ENCODE results near the gene IGSF9. TPM values are rescaled to one million over a fixed set of nuclear protein-coding genes. Genes with fewer than 3 reads are reported as not detected.

Gene IGSF9
- total RNA-seq, 4 donors from 2014 or later = 0.17 to 0.23 TPM; not detected in 2

DNA sequence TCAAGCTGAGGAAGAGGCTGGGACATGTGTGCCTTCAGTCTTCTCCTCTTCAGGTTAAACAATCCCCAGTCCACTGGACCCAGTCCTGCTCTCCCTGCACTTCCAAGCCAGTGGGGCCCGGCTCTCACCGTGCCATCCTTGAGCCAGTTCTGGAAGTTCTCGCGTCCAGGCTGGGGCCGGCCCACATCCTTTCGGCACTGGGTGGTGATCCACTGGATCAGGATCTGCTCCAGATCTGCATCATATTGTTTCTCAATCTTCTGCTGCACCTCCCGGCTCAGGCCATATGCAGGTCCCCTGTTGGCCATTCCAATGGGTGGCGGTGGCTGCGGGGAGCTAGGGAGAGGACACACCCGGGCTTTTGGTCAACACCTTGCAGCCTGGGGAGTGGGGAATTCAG is 25.2 kb downstream of the IGSF9 start:
- H3K27me3 ChIP-seq = no peaks in the 10 kb centered on the region
- peaks cover 60 to 87% (median 80%) of the 10 kb centered on the region in 4 donors for H3K4me1 ChIP-seq
- WGBS = 95% methylated on average over 10 of the region's 10 CpGs
- peaks cover 31 to 54% (median 44%) of the 10 kb centered on the region in 4 donors for H3K36me3 ChIP-seq
- TF ChIP-seq EP300 (IDR thresholded peaks at IDR 0.05) (no peak), POLR2A (IDR thresholded peaks at IDR 0.05; ENCODE audit: low read depth) (no peak), POLR2AphosphoS5 (IDR thresholded peaks at IDR 0.05) (no peak)
- TF ChIP-seq, protein P1, sequence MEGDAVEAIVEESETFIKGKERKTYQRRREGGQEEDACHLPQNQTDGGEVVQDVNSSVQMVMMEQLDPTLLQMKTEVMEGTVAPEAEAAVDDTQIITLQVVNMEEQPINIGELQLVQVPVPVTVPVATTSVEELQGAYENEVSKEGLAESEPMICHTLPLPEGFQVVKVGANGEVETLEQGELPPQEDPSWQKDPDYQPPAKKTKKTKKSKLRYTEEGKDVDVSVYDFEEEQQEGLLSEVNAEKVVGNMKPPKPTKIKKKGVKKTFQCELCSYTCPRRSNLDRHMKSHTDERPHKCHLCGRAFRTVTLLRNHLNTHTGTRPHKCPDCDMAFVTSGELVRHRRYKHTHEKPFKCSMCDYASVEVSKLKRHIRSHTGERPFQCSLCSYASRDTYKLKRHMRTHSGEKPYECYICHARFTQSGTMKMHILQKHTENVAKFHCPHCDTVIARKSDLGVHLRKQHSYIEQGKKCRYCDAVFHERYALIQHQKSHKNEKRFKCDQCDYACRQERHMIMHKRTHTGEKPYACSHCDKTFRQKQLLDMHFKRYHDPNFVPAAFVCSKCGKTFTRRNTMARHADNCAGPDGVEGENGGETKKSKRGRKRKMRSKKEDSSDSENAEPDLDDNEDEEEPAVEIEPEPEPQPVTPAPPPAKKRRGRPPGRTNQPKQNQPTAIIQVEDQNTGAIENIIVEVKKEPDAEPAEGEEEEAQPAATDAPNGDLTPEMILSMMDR (IDR thresholded peaks at IDR 0.05) = no peak
- intact Hi-C loops (cut with DNase I) = no loop called here
- no peak for DNase-seq (ENCODE audit: extremely low spot score)
- H3K9me3 ChIP-seq = no peaks in the 10 kb centered on the region
- H3K4me3 ChIP-seq = no peak overlapping the region
- peak overlapping the region in 2 of 4 donors; percentile 40 to 90 for H3K27ac ChIP-seq (replicated peaks in 1 of 4)

DNA sequence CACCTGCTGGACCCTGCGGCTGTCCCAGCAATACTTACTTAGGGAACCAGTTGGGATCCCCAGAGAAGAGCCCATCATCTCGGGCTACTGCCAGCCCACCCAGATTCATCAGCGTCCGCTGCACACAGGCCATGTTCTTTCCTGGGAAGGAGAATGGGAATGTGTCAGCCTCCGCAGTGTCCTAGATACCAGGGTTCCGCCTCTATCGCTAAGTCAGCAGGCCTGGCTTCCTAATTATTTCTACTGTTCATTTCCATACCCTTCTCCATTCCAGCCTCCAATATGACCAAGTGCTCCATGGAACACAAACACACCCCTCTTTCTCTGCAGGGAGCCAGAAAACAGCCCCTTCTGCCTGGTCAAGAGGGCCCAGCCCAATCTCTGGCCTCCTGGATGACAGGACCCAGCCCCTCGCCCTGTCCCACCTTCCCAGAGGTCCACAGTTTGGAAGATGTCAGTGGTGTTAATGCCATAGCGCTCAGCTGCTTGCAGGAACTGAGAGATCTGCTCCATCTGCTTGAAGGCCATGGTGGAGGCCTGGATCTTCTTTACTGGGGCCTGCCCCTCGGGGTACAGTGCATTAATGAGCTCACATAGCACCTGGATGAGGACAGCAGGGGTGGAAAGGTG is 26.1 kb downstream of the IGSF9 start:
- 91% methylated on average over 10 of the region's 10 CpGs for WGBS

DNA sequence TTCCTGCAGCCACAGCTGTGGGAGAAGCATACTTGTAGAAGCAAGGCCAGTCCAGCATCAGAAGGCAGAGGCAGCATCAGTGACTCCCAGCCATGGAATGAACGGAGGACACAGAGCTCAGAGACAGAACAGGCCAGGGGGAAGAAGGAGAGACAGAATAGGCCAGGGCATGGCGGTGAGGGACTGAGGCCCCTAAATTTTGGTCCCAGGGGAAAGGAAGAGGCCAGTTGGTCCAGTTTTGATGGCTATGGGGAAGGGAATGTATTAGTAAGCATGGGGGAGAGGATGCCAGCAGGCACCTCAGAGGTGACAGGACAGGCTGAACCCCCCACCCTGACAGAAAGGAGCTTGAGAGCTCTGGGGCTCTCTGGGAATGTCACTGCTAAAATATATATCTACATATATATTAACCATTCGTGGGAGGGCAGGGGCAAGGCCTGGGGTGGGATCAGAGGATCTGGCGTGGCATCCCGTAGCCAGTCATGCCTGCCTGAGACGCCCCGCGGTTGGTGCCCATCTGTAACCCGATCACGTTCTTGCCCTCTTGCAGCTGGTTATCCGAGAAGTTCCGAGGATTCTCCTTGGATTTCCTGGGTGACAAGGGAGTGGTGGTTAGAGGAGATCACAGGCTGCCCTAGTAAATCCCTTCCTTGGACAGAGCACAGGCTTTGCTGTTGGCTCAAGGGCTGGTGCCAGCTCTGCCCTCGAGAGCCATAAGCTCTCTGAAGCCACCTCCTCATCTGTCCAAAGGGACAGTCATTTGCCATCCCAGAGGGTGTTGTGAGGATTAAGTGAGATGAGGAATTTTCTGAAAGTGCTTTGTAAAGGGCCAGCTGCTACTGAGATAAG is 26.8 kb downstream of the IGSF9 start:
- intact Hi-C loops (cut with DNase I) = no loop called here
- Histone ChIP-seq H3K4me1 (peaks cover 60 to 84% (median 77%) of the 10 kb centered on the region in 4 donors), H3K27ac (replicated peaks in 1 of 4) (peak overlapping the region in 1 of 4 donors; percentile 20), H3K36me3 (peaks cover 31 to 55% (median 44%) of the 10 kb centered on the region in 4 donors), H3K4me3 (no peak overlapping the region), H3K9me3 (no peaks in the 10 kb centered on the region), H3K27me3 (no peaks in the 10 kb centered on the region)
- no peak for TF ChIP-seq EP300 (IDR thresholded peaks at IDR 0.05)
- TF ChIP-seq, protein P1 (IDR thresholded peaks at IDR 0.05) = no peak
- no peak for TF ChIP-seq POLR2A (IDR thresholded peaks at IDR 0.05; ENCODE audit: low read depth)
- TF ChIP-seq POLR2AphosphoS5 (IDR thresholded peaks at IDR 0.05) = no peak
- 90% methylated on average over 12 of the region's 13 CpGs for WGBS
- DNase-seq (ENCODE audit: extremely low spot score) = no peak

More for the DNA sequence above, 26.1 kb downstream of the IGSF9 start:
- no peaks in the 10 kb centered on the region for H3K9me3 ChIP-seq
- DNase-seq (ENCODE audit: extremely low spot score) = no peak
- no peak overlapping the region for H3K4me3 ChIP-seq
- peaks cover 31 to 55% (median 44%) of the 10 kb centered on the region in 4 donors for H3K36me3 ChIP-seq
- intact Hi-C loops (cut with DNase I) = no loop called here
- H3K27me3 ChIP-seq = no peaks in the 10 kb centered on the region
- H3K4me1 ChIP-seq = peaks cover 60 to 87% (median 80%) of the 10 kb centered on the region in 4 donors
- peak overlapping the region in 2 of 4 donors; percentile 20 to 23 for H3K27ac ChIP-seq (replicated peaks in 1 of 4)
- TF ChIP-seq, protein P1 (IDR thresholded peaks at IDR 0.05) = no peak
- TF ChIP-seq POLR2AphosphoS5 (IDR thresholded peaks at IDR 0.05) (no peak), EP300 (IDR thresholded peaks at IDR 0.05) (no peak), POLR2A (IDR thresholded peaks at IDR 0.05; ENCODE audit: low read depth) (no peak)

DNA sequence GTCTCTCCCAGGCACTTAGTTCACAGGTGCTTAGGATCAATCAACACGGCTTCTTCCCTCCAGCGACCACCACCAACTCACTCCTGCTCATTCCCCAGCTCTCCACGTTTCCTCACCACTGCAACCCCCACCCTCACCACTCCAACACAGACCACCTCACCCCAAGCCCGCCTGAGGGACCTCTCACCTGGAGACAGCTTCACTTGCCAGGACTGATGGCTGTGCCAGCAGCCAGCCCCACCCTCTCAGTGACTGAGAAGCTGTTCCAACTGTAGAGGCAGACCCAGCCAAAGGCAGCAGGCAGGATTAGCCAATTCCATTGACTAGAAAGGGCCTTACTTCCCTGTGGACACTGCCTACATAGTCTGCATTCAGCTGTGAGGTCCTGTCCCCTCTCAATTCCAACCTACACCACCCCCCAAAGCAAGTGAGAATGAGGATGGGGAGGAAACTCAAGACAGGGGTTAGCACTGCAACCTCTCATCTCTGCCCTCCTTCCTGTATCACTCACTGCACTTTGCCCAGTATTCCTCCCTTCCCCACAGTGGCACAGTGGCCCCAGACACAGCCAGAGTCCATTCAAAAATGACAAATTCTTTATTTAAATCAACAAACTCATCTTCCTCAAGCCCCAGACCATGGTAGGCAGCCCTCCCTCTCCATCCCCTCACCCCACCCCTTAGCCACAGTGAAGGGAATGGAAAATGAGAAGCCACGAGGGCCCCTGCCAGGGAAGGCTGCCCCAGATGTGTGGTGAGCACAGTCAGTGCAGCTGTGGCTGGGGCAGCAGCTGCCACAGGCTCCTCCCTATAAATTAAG is 27.7 kb downstream of the IGSF9 start:
- WGBS = 85% methylated on average over 5 of the region's 5 CpGs
- Histone ChIP-seq H3K27ac (replicated peaks in 1 of 4) (peak overlapping the region in 1 of 4 donors; percentile 48), H3K27me3 (no peaks in the 10 kb centered on the region), H3K9me3 (no peaks in the 10 kb centered on the region), H3K4me3 (no peak overlapping the region), H3K4me1 (peaks cover 56 to 78% (median 71%) of the 10 kb centered on the region in 4 donors), H3K36me3 (peaks cover 31 to 55% (median 44%) of the 10 kb centered on the region in 4 donors)
- TF ChIP-seq POLR2A (IDR thresholded peaks at IDR 0.05; ENCODE audit: low read depth) (no peak), POLR2AphosphoS5 (IDR thresholded peaks at IDR 0.05) (no peak), EP300 (IDR thresholded peaks at IDR 0.05) (no peak)
- TF ChIP-seq, protein P1 (IDR thresholded peaks at IDR 0.05) = no peak
- intact Hi-C loops (cut with DNase I) = no loop called here
- DNase-seq (ENCODE audit: extremely low spot score) = no peak
